Heart left ventricle (tissue), 16 donors: Measurements from ENCODE around the gene POLQ. TPM values are rescaled to one million over a fixed set of nuclear protein-coding genes. Genes with fewer than 3 reads are reported as not detected.
"Not testable (repeated sequence)": the region's sequence is repeated elsewhere in the genome, so short reads cannot be mapped to it uniquely, and the experiment has no call there.

ENCODE experiments used
- ATAC-seq, 4 donors: fragments of 200-7000 bp; cut with Tn5 transposase; one replicate each; pipeline ENCODE4 v1.9.1; 2020 to 2022; ENCODE audit warnings: moderate library complexity in 4 of 4, mild to moderate bottlenecking in 3 of 4, moderate number of reproducible peaks in 1 of 4
- DNase-seq, 5 donors: peaks; one replicate each; pipeline ENCODE4 v3.0.0-alpha.2; 2020
- H3K27ac ChIP-seq, 12 donors: fragments of 200-600 bp; sonication (generic) in 4 of 12; one replicate each; pipeline versions ENCODE4 v1.5.0 to v1.8.0; 2016 to 2022; ENCODE audit warnings: mild to moderate bottlenecking in 2 of 12
- H3K27me3 ChIP-seq, 9 donors: fragments of 200-600 bp; sonication (generic) in 2 of 9; one replicate each; pipeline versions ENCODE4 v1.5.1 to v1.8.0; 2016 to 2022; ENCODE audit warnings: mild to moderate bottlenecking in 3 of 9
- H3K36me3 ChIP-seq, 9 donors: fragments of 200-600 bp; sonication (generic) in 2 of 9; one replicate each; pipeline versions ENCODE4 v1.5.0 to v1.8.0; 2018 to 2022; ENCODE audit warnings: mild to moderate bottlenecking in 2 of 9
- H3K4me1 ChIP-seq, 12 donors: fragments of 200-600 bp; sonication (generic) in 4 of 12; one replicate each; pipeline versions ENCODE4 v1.5.0 to v1.8.0; 2016 to 2022; ENCODE audit warnings: mild to moderate bottlenecking in 3 of 12
- H3K4me3 ChIP-seq, 12 donors: fragments of 200-600 bp; sonication (generic) in 4 of 12; one replicate each; pipeline versions ENCODE4 v1.5.0 to v1.8.0; 2017 to 2022; ENCODE audit warnings: mild to moderate bottlenecking in 9 of 12, moderate library complexity in 4 of 12
- H3K9me3 ChIP-seq, 12 donors: fragments of 200-600 bp; sonication (generic) in 4 of 12; one replicate each; pipeline versions ENCODE4 v1.5.0 to v1.8.0; 2016 to 2022; ENCODE audit warnings: mild to moderate bottlenecking in 1 of 12
- POLR2A ChIP-seq, 2 donors: fragments of 450-650 bp; IDR thresholded peaks; one replicate each; pipeline ENCODE4 v1.6.1; 2017; ENCODE audit warnings: antibody characterized with exemption in 2 of 2, mild to moderate bottlenecking in 2 of 2, moderate library complexity in 2 of 2
- WGBS, 4 donors: extraction: QIAGEN DNeasy Blood & Tissue Kit in 2 of 4; methylation state at CpG; one replicate each; pipeline versions ENCODE4 v1.1.5 to v1.1.7; 2013 to 2018; 5-methylcytosine and 5-hydroxymethylcytosine counted together
- intact Hi-C, 10 donors: fragments of 100-400 bp; cut with DNase I; formaldehyde crosslinking; loops; one replicate each; pipeline versions ENCODE4 v1.11.1 to v1.14.2; 2022
- polyA plus RNA-seq, 2 donors: library from polyadenylated mRNA; stranded (reverse); fragments of 200-250 nt; gene quantifications; one replicate each; pipeline ENCODE4 v1.2.3, GENCODE V29; 2013
- total RNA-seq, 9 donors: library from RNA; depleted of rRNA in 2 of 9; stranded (reverse); fragments of >200 nt in 2 of 9; fragmentation: NEBNext Ultra II Directional in 3 of 9; extraction: Animal tissue kit (Norgen Biotek cat#: 25700) in 3 of 9; gene quantifications; one replicate each; pipeline versions ENCODE4 v1.1.0 to v1.2.4, GENCODE V29; 2016 to 2023
- TF ChIP-seq, protein P1 (sequence below), 12 donors: fragments of 200-600 bp; sonication (generic) in 4 of 12; IDR thresholded peaks; one replicate each; pipeline versions ENCODE4 v1.5.0 to v1.8.0; 2018 to 2022; ENCODE audit warnings: antibody characterized with exemption in 12 of 12, mild to moderate bottlenecking in 5 of 12
- donor health status: ischemic (EF 13 %, LVEDD 7.1; RV severe dilation, severe dysfunction).
- donor health status: healthy with polysubstance abuse.
- donor health status: DM: no; HTN: yes; CAD: no.
- donor health status: DM: no; HTN: no; CAD: no.
- donor health status: ischemic (EF 25% LVEDD 6.9; RV normal size, moderate dysfunction).
- donor health status: ischemic (EF 25% LVEDD 5.7; RV mildly dilated, moderate dysfunction).
- donor health status: healthy.
- donor health status: DM: yes; HTN: yes; CAD: no.
- donor health status: ischemic (EF 35%, LVEDD 5.7; RV mildly dilated, moderate dysfunction).
- donor health status: nonischemic (EF 11% LVEDD 7.7; RV severe dilation, severe dysfunction).
- donor health status: DM: yes; HTN: yes; CAD: no.
- donor health status: PGD.
- donor health status: ischemic (EF 29% LVEDD 5.4; RV normal size, mild dysfunction).
- donor health status: nonischemic (EF 23%, LVEDD 6.1; RV moderate dilation, normal function).

The POLQ gene
- total and polyA plus RNA-seq, 11 donors, result 0.11 to 1.5 (median 0.36) TPM

DNA sequence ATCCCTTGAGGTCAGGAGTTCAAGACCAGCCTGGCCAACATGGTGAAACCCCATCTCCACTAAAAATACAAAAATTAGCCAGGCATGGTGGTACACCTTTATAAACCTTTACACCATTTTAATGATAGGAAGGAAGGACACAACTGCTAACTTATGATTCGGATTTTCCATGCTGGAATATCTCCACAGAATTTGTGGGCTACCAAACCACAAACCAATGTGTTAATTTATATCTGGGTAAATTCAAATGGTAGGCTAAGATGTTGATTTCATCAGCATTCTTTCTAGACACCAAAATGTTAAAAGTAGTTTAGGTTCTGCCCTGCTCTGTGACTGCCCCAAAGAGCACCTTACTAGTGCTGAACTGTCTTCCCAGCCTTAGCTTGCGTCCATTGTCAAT is 72.8 kb downstream of the POLQ start:
- Histone ChIP-seq H3K27me3 (no peaks in the 10 kb centered on the region), H3K9me3 (no peaks in the 10 kb centered on the region), H3K36me3 (no peaks in the 10 kb centered on the region), H3K4me1 (no peaks in the 10 kb centered on the region), H3K4me3 (no peak overlapping the region), H3K27ac (no peak overlapping the region)
- no peak for ATAC-seq
- WGBS, 4 donors, result 95 to 100% (median 98%) methylated on average over 2 of the region's 2 CpGs
- DNase-seq, result no peak
- no peak for TF ChIP-seq POLR2A (IDR thresholded peaks at IDR 0.05)
- TF ChIP-seq, protein P1, sequence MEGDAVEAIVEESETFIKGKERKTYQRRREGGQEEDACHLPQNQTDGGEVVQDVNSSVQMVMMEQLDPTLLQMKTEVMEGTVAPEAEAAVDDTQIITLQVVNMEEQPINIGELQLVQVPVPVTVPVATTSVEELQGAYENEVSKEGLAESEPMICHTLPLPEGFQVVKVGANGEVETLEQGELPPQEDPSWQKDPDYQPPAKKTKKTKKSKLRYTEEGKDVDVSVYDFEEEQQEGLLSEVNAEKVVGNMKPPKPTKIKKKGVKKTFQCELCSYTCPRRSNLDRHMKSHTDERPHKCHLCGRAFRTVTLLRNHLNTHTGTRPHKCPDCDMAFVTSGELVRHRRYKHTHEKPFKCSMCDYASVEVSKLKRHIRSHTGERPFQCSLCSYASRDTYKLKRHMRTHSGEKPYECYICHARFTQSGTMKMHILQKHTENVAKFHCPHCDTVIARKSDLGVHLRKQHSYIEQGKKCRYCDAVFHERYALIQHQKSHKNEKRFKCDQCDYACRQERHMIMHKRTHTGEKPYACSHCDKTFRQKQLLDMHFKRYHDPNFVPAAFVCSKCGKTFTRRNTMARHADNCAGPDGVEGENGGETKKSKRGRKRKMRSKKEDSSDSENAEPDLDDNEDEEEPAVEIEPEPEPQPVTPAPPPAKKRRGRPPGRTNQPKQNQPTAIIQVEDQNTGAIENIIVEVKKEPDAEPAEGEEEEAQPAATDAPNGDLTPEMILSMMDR (IDR thresholded peaks at IDR 0.05), result no peak
- intact Hi-C loops, result no loop called here

DNA sequence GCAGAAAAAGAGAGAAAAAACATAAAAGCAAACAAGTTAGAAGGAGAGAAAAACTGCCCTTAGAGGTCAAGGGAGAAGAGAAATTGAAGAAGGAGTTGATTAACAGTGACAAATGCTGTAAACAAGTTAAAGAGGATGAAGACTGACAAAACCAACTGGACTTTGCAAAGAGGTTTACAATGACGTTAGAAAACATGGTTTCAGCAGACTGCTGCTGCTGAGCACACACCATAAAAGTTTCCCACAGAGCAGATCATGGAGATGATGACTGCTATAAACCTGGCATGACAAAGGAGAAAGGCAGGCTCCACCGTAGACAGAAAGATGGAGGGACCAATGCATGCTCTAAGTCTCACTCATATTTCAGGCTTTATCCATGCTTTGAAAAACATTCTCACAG is 78.7 kb downstream of the POLQ start:
- DNase-seq, result no peak
- Histone ChIP-seq H3K27ac (no peak overlapping the region), H3K4me1 (no peaks in the 10 kb centered on the region), H3K27me3 (no peaks in the 10 kb centered on the region), H3K4me3 (no peak overlapping the region), H3K9me3 (no peaks in the 10 kb centered on the region), H3K36me3 (peaks cover 0 to 18% (median 0%) of the 10 kb centered on the region in 9 donors)
- TF ChIP-seq POLR2A (IDR thresholded peaks at IDR 0.05), result no peak
- TF ChIP-seq, protein P1 (IDR thresholded peaks at IDR 0.05), result no peak
- ATAC-seq, result no peak
- intact Hi-C loops, result no loop called here
- 86 to 96% (median 94%) methylated on average over 2 of the region's 2 CpGs for WGBS, 4 donors

DNA sequence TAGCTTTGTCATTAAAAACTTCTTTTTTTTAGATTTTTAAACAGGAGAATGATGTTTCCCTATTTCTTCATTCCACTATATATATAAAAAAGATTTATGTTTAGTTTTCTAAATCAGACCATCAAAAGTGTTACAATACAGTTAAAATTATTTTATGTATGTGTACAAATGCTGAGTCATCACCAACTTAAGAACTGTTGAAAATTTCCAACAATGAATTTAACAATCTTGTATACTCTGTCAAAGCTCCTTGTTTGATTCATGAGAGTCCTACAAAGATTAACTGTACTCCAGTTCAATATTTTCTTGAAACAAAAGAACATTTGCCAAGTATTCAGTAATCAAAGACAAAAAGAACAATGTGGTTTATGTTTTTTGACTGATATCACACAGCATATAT is 82.0 kb downstream of the POLQ start:
- no peak for DNase-seq
- Histone ChIP-seq H3K4me1 (no peaks in the 10 kb centered on the region), H3K36me3 (peaks cover 0 to 18% (median 0%) of the 10 kb centered on the region in 9 donors), H3K4me3 (no peak overlapping the region), H3K27ac (no peak overlapping the region), H3K9me3 (no peaks in the 10 kb centered on the region), H3K27me3 (no peaks in the 10 kb centered on the region)
- intact Hi-C loops, result no loop called here
- TF ChIP-seq, protein P1 (IDR thresholded peaks at IDR 0.05), result no peak
- TF ChIP-seq POLR2A (IDR thresholded peaks at IDR 0.05), result no peak
- ATAC-seq, result no peak

DNA sequence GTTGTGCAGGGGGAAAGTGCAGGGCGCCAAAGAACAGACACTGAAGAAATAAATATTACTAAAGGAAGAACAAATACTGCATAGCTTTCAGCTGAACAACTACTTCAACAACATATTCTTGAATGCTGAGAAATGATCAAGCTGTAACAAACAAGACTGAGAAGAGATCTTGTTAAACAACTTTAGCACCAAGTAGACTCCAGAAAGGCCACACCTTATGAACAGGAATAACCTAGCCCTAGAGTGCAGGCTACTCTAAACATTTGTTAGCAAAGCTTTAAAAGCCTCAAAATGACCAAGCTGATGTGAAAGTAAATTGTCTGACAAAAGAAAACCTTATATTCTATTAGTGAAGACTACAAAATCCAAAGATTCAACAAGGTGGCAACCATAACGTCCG is 83.2 kb downstream of the POLQ start:
- H3K36me3 ChIP-seq, result peaks cover 0 to 15% (median 0%) of the 10 kb centered on the region in 9 donors
- no peak for TF ChIP-seq POLR2A (IDR thresholded peaks at IDR 0.05)
- TF ChIP-seq, protein P1 (IDR thresholded peaks at IDR 0.05), result no peak
- no peaks in the 10 kb centered on the region for H3K9me3 ChIP-seq
- no peaks in the 10 kb centered on the region for H3K4me1 ChIP-seq
- H3K27me3 ChIP-seq, result no peaks in the 10 kb centered on the region
- no peak overlapping the region for H3K4me3 ChIP-seq
- DNase-seq, result no peak
- no peak for ATAC-seq
- H3K27ac ChIP-seq, result no peak overlapping the region
- WGBS, 4 donors, result 95 to 98% (median 97%) methylated on average over 3 of the region's 3 CpGs
- intact Hi-C loops, result no loop called here

DNA sequence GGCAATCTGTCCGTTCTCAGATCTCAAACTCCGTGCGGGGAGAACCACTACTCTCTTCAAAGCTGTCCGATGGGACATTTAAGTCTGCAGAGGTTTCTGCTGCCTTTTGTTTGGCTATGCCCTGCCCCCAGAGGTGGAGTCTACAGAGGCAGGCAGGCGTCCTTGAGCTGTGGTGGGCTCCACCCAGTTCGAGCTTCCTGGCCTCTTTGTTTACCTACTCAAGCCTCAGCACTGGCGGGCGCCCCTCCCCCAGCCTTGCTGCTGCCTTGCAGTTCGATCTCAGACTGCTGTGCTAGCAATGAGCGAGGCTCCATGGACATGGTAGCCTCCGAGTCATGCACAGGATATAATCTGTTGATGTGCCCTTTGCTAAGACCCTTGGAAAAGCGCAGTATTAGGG is 94.0 kb downstream of the POLQ start:
- WGBS, 4 donors, result 90 to 94% (median 92%) methylated on average over 12 of the region's 12 CpGs
- H3K9me3 ChIP-seq, H3K4me3 ChIP-seq, H3K4me1 ChIP-seq, H3K27me3 ChIP-seq, ATAC-seq, H3K27ac ChIP-seq, DNase-seq, intact Hi-C loops, H3K36me3 ChIP-seq: not testable (repeated sequence)
